Progenitor cell of endocrine pancreas (in vitro differentiated cells): ENCODE data around the gene KLHL18. TPM values are rescaled to one million over a fixed set of nuclear protein-coding genes. Genes with fewer than 3 reads are reported as not detected.
A peak's percentile ranks its signal among the peaks of the same experiment; 100 is the strongest.

Experiments used
- DNase-seq: peaks from one replicate; pipeline ENCODE4 v3.0.0; 2021; ENCODE audit warnings: low spot score; ENCODE audit not compliant: unreplicated experiment
- H3K27ac Mint-ChIP-seq: 2 replicates; pipeline ENCODE4 v1.8.0; 2021; ENCODE audit warnings: mild to moderate bottlenecking, moderate library complexity, mixed read lengths
- H3K27me3 Mint-ChIP-seq: 2 replicates; pipeline ENCODE4 v1.8.0; 2021; ENCODE audit warnings: mixed read lengths
- H3K36me3 Mint-ChIP-seq: 2 replicates; pipeline ENCODE4 v1.8.0; 2022; ENCODE audit warnings: mixed read lengths; ENCODE audit not compliant: insufficient read depth
- H3K4me1 Mint-ChIP-seq: 2 replicates; pipeline ENCODE4 v1.8.0; 2021; ENCODE audit warnings: low read depth, mixed read lengths
- H3K4me3 Mint-ChIP-seq: 2 replicates; pipeline ENCODE4 v1.8.0; 2021; ENCODE audit warnings: low read depth, mild to moderate bottlenecking, moderate library complexity, mixed read lengths
- H3K9me3 Mint-ChIP-seq: 2 replicates; pipeline ENCODE4 v1.8.0; 2021; ENCODE audit warnings: low read depth, mixed read lengths
- total RNA-seq: library from RNA; stranded (reverse); gene quantifications from 2 replicates; pipeline ENCODE4 v1.2.1, GENCODE V29; 2021
- TF ChIP-seq, protein P1 (sequence below): fragments of 200-600 bp; sonication (generic); IDR thresholded peaks from one replicate; pipeline ENCODE4 v1.5.0; 2021; ENCODE audit warnings: antibody characterized with exemption, mild to moderate bottlenecking; ENCODE audit not compliant: unreplicated experiment

KLHL18 gene
- total RNA-seq, 1 donor from 2014 or later, result 33.6 TPM

DNA sequence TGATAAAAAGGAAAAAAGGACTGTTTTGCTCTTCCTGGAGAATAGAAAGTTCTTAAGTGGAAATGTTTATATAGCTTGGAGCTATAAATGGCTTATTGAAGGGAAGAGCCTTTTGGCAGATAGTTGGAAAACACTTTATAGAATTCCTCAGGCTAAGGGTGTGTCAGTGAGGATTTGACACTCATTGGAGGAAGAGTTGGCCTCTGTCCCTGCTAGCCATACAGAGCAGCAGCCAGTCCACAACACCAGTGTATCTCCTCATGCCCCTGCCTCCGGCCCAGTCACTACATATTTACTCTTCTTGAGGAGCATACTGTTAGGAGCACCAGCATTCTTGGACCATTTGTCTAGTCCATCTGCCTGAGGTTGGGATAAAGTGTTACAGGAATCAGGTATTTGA, 36.2 kb downstream of the KLHL18 start:
- H3K27me3 Mint-ChIP-seq, result no peaks in the 10 kb centered on the region
- H3K4me3 Mint-ChIP-seq, result no peak overlapping the region
- H3K27ac Mint-ChIP-seq, result no peak overlapping the region
- peaks cover 8% of the 10 kb centered on the region for H3K36me3 Mint-ChIP-seq
- no peak for DNase-seq
- H3K4me1 Mint-ChIP-seq, result no peaks in the 10 kb centered on the region
- H3K9me3 Mint-ChIP-seq, result no peaks in the 10 kb centered on the region
- TF ChIP-seq, protein P1, sequence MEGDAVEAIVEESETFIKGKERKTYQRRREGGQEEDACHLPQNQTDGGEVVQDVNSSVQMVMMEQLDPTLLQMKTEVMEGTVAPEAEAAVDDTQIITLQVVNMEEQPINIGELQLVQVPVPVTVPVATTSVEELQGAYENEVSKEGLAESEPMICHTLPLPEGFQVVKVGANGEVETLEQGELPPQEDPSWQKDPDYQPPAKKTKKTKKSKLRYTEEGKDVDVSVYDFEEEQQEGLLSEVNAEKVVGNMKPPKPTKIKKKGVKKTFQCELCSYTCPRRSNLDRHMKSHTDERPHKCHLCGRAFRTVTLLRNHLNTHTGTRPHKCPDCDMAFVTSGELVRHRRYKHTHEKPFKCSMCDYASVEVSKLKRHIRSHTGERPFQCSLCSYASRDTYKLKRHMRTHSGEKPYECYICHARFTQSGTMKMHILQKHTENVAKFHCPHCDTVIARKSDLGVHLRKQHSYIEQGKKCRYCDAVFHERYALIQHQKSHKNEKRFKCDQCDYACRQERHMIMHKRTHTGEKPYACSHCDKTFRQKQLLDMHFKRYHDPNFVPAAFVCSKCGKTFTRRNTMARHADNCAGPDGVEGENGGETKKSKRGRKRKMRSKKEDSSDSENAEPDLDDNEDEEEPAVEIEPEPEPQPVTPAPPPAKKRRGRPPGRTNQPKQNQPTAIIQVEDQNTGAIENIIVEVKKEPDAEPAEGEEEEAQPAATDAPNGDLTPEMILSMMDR, result no peak

DNA sequence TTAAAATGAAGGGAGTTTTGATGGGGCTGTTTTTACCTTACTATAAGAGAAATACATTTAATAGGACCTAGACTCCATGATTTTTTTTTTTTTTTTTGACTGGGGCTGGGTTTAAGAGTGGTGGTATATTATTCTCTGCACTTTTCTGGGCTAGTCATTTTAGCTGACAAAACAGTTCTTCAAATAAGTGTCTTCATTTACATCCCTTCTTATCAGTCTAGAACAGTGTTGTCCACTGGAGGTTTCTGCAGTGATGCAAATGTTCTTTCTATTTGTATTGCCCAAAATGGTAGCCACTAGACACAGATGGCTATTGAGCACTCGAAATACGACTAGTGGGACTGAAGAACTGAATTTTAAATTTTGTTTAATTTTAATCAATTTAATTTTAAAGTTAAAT, 37.2 kb downstream of the KLHL18 start:
- TF ChIP-seq, protein P1, result no peak
- Mint-ChIP-seq H3K27me3 (no peaks in the 10 kb centered on the region), H3K4me1 (no peaks in the 10 kb centered on the region), H3K27ac (no peak overlapping the region), H3K9me3 (no peaks in the 10 kb centered on the region), H3K4me3 (no peak overlapping the region), H3K36me3 (peaks cover 8% of the 10 kb centered on the region)
- no peak for DNase-seq

DNA sequence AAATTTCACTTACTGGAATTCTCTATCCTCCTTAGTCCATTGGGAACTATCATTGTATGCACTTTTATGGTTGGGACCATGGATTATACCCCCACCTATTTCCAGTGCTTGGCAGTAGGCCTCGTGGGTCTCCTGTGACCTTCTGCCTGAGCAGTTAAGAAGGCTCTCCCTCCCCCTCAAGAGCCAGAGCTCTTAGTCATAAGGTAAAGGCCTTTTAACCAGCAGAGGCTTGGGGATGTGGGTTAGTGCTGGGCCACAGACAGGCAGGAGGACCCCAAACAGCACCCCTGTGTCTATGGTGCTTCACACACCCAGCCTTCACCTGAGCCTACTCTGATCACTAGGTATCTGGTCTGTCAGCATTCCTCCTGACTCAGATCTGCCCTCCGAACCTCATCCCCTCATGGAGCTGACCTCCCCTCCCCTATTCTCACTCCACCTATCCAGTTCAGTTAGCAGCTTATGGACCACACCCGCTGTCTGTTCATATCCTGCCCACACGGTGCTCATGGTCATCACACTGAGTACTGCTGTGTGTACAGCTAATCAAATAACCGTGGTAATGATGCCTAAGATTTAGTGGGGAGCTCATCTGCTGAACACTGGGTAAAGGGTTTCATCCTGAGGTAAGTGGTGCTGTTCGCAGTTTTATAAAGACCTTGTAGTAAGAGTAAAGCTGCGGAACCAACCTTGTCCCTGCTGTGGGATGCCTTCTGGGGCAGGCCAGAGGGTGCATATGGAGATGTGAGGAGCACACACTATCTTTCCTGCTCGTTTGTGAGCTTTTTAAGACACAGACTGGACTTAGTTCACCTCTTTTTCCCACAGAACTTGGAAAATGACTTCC, 40.9 kb downstream of the KLHL18 start:
- Mint-ChIP-seq H3K4me3 (no peak overlapping the region), H3K4me1 (no peaks in the 10 kb centered on the region), H3K9me3 (no peaks in the 10 kb centered on the region), H3K27ac (no peak overlapping the region), H3K27me3 (no peaks in the 10 kb centered on the region), H3K36me3 (peaks cover 14% of the 10 kb centered on the region)
- TF ChIP-seq, protein P1, result no peak
- DNase-seq, result no peak

DNA sequence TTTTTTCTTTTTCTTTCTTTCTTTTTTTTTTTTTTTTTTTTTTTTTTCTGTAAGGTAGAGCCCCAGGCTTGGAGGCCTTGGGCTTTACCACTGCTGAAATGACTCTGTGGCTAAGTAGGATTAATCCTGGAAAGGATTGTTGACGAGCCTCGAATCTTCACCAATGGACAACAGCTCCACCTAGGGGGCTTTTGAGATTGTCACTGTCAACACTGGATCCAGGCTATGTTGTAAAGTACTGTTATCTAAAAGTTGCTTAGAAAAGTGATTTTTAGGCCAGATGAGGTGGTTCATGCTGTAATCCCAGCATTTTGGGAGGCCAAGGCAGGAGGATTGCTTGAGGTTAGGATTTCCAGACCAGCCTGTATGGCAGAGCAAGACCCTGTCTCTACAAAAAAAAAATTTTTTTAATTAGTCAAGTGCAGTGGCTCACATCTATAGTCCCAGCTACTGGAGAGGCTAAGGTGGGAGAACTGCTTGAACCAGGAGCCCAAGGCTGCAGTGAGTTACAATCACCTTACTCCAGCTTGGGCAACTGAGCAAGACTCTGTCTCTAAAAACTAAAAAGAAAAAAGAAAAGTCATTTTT, 41.6 kb downstream of the KLHL18 start:
- TF ChIP-seq, protein P1, result peak; percentile 73
- Mint-ChIP-seq H3K27me3 (no peaks in the 10 kb centered on the region), H3K4me3 (no peak overlapping the region), H3K36me3 (peaks cover 19% of the 10 kb centered on the region), H3K9me3 (no peaks in the 10 kb centered on the region), H3K27ac (no peak overlapping the region), H3K4me1 (no peaks in the 10 kb centered on the region)
- peak; percentile 42 for DNase-seq

- TF ChIP-seq, protein P1, result no peak
- Mint-ChIP-seq H3K36me3 (peaks cover 21% of the 10 kb centered on the region), H3K4me1 (no peaks in the 10 kb centered on the region), H3K27ac (no peak overlapping the region), H3K27me3 (no peaks in the 10 kb centered on the region), H3K9me3 (no peaks in the 10 kb centered on the region), H3K4me3 (no peak overlapping the region)
- no peak for DNase-seq
Measured at GRCh38 chr3:47333907-47334306, 51.2 kb downstream of the KLHL18 start.
